ENCODE results near the gene EEIG2.
"Not testable (repeated sequence)": the region's sequence is repeated elsewhere in the genome, so short reads cannot be mapped to it uniquely, and the experiment has no call there.

The EEIG2 gene

DNA sequence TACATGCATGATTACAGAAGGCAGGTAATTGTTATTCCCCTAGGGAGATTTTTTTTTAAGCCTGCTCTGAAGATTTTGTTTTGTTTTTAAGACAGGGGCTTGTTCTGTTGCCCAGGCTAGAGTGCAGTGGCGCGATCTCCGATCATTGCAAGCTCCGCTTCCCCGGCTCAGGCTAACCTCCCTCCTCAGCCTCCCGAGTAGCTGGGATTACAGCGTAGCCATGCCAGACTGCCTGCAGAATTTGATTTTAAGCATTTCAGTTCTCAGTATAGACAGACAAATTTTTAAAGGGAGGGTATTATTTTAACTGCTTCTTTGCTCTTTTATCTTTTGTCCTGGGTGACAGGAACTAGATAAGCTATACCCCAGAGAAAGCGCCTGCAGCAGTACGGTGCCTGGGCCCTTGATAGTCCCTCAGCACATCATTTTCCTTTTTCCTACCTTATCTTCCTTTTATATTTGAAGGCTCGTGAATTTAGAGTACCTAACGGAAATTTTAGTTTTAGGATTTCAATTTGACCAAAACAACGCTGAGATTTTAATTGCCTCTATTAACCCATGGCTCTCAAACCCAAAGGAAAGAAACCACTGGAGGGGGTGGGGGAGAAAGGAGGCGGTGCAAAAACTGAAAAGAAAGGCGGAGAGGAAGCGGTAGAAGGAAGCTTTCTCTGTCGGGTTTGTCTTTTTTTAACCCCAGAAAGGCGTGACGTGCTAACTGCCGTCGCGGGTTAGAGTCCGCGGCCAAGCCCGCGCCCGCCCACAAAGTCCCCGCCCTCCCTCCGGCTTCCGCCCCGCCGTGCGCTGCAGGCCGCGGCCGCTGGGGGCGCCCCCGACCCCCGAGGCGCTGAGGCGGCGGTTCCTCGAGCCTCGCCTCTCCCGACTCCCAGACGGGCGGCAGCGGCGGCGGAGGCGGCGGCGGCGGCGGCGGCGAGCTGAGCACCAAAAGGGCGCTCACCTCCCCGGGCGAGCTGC is at the start of gene EEIG2:
TSS of gene EEIG2 (plus strand) at position 886 of the 972 bp plus-strand sequence. CDS start 329 bp downstream, outside the sequence.
- DNase-seq = peak; percentile 88
- in situ Hi-C loops (cut with HindIII; ENCODE audit: low pct_ligation_motif_present, low pct_unique_long_range_greater_than_20kb, low sequenced_read_pairs) = no loop called here

- in situ Hi-C loops (cut with HindIII; ENCODE audit: low pct_ligation_motif_present, low pct_unique_long_range_greater_than_20kb, low sequenced_read_pairs) = no loop called here
- no peak for DNase-seq
Observed at GRCh38 chr1:108511764-108512163, 48.1 kb upstream of the EEIG2 start.

GRCh38 chr1:108512239-108513043 is 47.5 kb upstream of the EEIG2 start:
- DNase-seq = peak; percentile 37
- in situ Hi-C loops (cut with HindIII; ENCODE audit: low pct_ligation_motif_present, low pct_unique_long_range_greater_than_20kb, low sequenced_read_pairs) = no loop called here

- in situ Hi-C loops (cut with HindIII; ENCODE audit: low pct_ligation_motif_present, low pct_unique_long_range_greater_than_20kb, low sequenced_read_pairs) = no loop called here
- DNase-seq = no peak
Observed at GRCh38 chr1:108513044-108513415, 46.9 kb upstream of the EEIG2 start.

GRCh38 chr1:108513914-108514313 is 46.0 kb upstream of the EEIG2 start:
- in situ Hi-C loops (cut with HindIII; ENCODE audit: low pct_ligation_motif_present, low pct_unique_long_range_greater_than_20kb, low sequenced_read_pairs); DNase-seq: not testable (repeated sequence)

DNA sequence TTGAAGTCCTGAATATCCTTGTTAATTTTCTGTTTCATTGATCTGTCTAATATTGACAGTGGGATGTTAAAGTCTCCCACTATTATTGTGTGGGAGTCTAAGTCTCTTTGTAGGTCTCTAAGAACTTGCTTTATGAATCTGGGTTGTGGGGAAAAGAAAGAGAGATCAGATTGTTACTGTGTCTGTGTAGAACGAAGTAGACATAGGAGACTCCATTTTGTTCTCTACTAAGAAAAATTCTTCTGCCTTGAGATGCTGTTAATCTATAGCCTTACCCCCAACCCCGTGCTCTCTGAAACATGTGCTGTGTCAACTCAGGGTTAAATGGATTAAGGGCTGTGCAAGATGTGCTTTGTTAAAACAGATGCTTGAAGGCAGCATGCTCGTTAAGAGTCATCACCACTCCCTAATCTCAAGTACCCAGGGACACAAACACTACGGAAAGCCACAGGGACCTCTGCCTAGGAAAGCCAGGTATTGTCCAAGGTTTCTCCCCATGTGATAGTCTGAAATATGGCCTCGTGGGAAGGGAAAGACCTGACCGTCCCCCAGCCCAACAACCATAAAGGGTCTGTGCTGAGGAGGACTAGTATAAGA is 42.5 kb upstream of the EEIG2 start:
- DNase-seq; in situ Hi-C loops (cut with HindIII; ENCODE audit: low pct_ligation_motif_present, low pct_unique_long_range_greater_than_20kb, low sequenced_read_pairs): not testable (repeated sequence)

- in situ Hi-C loops (cut with HindIII; ENCODE audit: low pct_ligation_motif_present, low pct_unique_long_range_greater_than_20kb, low sequenced_read_pairs) = no loop called here
- no peak for DNase-seq
Observed at GRCh38 chr1:108521990-108522393, 37.9 kb upstream of the EEIG2 start.

DNA sequence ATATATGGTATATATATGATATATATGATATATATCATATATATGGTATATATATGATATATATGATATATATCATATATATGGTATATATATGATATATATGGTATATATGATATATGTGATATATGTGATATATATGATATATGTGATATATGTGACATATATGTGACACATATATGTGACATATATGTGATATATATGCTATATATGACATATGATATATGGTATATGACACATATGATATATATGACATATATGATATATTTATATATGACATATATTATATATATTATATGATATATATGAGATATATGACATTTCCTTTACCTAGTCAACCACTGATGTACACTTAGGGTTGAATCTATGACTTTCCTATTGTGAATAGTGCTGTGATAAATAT is 36.1 kb upstream of the EEIG2 start:
- in situ Hi-C loops (cut with HindIII; ENCODE audit: low pct_ligation_motif_present, low pct_unique_long_range_greater_than_20kb, low sequenced_read_pairs) = no loop called here

GRCh38 chr1:108524676-108525075 is 35.2 kb upstream of the EEIG2 start:
- in situ Hi-C loops (cut with HindIII; ENCODE audit: low pct_ligation_motif_present, low pct_unique_long_range_greater_than_20kb, low sequenced_read_pairs) = no loop called here
- no peak for DNase-seq

More for the DNA sequence above, 36.1 kb upstream of the EEIG2 start:
- no peak for DNase-seq

GRCh38 chr1:108527135-108527534 is 32.8 kb upstream of the EEIG2 start:
- in situ Hi-C loops (cut with HindIII; ENCODE audit: low pct_ligation_motif_present, low pct_unique_long_range_greater_than_20kb, low sequenced_read_pairs) = no loop called here
- DNase-seq = no peak

- in situ Hi-C loops (cut with HindIII; ENCODE audit: low pct_ligation_motif_present, low pct_unique_long_range_greater_than_20kb, low sequenced_read_pairs) = no loop called here
- no peak for DNase-seq
Observed at GRCh38 chr1:108527837-108528236, 32.1 kb upstream of the EEIG2 start.

DNA sequence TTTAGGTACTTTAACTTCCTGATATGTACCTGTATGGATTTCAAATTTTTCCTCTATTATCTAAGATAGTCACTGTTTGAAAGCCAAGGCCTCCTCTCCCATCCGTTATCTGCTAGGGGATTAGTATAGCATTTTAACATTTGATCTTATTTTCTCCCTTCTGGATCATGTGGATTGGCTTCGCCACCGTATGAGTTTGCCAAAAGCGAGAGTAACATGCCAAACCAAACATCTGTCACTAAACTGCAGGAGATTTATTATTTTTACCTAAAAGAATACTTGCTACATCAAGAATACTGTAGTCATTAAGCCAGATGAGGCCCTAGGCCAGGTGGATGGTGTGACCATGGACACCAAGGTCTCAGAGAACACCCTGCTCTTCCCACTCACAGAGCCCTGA is 28.5 kb upstream of the EEIG2 start:
- no peak for DNase-seq

GRCh38 chr1:108532730-108533129 is 27.2 kb upstream of the EEIG2 start:
- in situ Hi-C loops (cut with HindIII; ENCODE audit: low pct_ligation_motif_present, low pct_unique_long_range_greater_than_20kb, low sequenced_read_pairs) = no loop called here
- DNase-seq = no peak

More for the DNA sequence above, 28.5 kb upstream of the EEIG2 start:
- in situ Hi-C loops (cut with HindIII; ENCODE audit: low pct_ligation_motif_present, low pct_unique_long_range_greater_than_20kb, low sequenced_read_pairs) = no loop called here

DNA sequence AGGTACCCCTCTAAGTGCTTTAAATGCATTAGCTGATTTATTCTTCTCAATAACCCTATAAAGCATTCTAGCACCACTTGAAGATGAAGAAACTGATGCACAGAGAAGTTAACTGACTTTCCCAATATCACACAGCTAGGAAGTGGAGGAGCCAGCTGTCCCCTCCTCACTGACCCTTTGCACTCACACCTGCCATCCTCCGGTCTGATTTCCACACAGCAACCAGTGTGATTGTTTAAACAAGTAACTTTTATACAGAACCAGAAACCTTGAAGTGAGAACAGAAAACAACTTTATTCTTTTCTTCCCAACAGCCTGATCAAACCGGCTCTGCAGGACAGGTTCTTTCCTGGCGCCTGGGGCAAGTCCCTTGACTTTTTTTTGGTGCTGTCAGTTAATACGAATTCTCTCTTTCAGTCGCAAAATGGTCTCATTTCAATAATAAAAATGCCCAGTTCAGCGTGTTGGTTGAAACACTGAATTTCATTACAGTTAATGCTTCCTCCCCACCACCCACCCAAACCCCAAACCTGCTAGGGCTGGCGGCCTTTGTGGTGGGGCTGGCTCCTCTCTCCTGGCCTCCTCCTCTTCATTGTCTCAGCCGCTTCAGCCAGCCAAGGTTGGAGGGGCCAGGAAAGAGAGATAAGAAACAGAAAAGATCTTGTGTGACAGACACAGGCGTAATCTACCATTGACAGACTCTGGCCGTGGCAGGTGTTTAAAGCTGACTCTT is 26.4 kb upstream of the EEIG2 start:
- DNase-seq = no peak
- in situ Hi-C loops (cut with HindIII; ENCODE audit: low pct_ligation_motif_present, low pct_unique_long_range_greater_than_20kb, low sequenced_read_pairs) = no loop called here

GRCh38 chr1:108534759-108535158 is 25.1 kb upstream of the EEIG2 start:
- DNase-seq = no peak
- in situ Hi-C loops (cut with HindIII; ENCODE audit: low pct_ligation_motif_present, low pct_unique_long_range_greater_than_20kb, low sequenced_read_pairs) = no loop called here

DNA sequence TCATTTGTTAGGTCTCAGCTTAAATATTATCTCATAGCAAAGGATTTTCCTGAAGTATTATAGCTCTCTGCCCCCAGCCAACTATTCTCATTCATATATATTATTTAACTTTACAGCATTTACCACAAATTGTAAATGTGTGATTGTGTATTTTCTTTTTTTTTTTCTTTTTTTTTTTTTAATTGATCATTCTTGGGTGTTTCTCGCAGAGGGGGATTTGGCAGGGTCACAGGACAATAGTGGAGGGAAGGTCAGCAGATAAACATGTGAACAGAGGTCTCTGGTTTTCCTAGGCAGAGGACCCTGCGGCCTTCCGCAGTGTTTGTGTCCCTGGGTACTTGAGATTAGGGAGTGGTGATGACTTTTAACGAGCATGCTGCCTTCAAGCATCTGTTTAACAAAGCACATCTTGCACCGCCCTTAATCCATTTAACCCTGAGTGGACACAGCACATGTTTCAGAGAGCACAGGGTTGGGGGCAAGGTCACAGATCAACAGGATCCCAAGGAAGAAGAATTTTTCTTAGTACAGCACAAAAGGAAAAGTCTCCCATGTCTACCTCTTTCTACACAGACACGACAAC is 24.5 kb upstream of the EEIG2 start:
- DNase-seq; in situ Hi-C loops (cut with HindIII; ENCODE audit: low pct_ligation_motif_present, low pct_unique_long_range_greater_than_20kb, low sequenced_read_pairs): not testable (repeated sequence)

DNA sequence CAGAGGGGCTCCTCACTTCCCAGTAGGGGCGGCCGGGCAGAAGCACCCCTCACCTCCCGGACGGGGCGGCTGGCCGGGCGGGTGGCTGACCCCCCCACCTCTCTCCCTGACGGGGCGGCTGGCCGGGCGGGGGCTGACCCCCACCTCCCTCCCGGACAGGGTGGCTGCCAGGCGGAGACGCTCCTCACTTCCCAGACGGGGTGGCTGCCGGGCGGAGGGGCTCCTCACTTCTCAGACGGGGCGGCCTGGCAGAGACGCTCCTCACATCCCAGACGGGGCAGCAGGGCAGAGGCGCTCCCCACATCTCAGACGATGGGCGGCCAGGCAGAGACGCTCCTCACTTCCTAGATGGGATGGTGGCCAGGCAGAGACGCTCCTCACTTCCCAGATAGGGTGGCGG is 23.9 kb upstream of the EEIG2 start:
- in situ Hi-C loops (cut with HindIII; ENCODE audit: low pct_ligation_motif_present, low pct_unique_long_range_greater_than_20kb, low sequenced_read_pairs); DNase-seq: not testable (repeated sequence)

GRCh38 chr1:108536791-108537190 is 23.1 kb upstream of the EEIG2 start:
- in situ Hi-C loops (cut with HindIII; ENCODE audit: low pct_ligation_motif_present, low pct_unique_long_range_greater_than_20kb, low sequenced_read_pairs) = not testable (repeated sequence)
- DNase-seq = peak; percentile 4
